Esophagus muscularis mucosa (tissue), 4 donors: Measurements from ENCODE around the gene SPECC1.

ENCODE experiments used
- EP300 ChIP-seq: sonication (generic); formaldehyde crosslinking; IDR thresholded peaks from one replicate; pipeline ENCODE4 v1.6.1; 2017; ENCODE audit warnings: antibody characterized with exemption
- POLR2A ChIP-seq: fragments of 450-650 bp; IDR thresholded peaks from one replicate; pipeline ENCODE4 v1.6.1; 2017; ENCODE audit warnings: antibody characterized with exemption, moderate library complexity, mild to moderate bottlenecking, low read depth
- POLR2AphosphoS5 ChIP-seq, 2 donors: sonication (generic); formaldehyde crosslinking; IDR thresholded peaks; one replicate each; pipeline ENCODE4 v1.6.1; 2017; ENCODE audit warnings: antibody characterized with exemption in 2 of 2
- TF ChIP-seq, protein P1 (sequence below), 3 experiments: fragments of 200-600 bp in 2 of 3; fragments of 450-650 bp in 1 of 3; sonication (generic) in 2 of 3; IDR thresholded peaks; one replicate each; pipeline ENCODE4 v1.5.1; 2017 to 2019; ENCODE audit warnings: antibody characterized with exemption in 3 of 3, mild to moderate bottlenecking in 2 of 3, moderate library complexity in 1 of 3

DNA sequence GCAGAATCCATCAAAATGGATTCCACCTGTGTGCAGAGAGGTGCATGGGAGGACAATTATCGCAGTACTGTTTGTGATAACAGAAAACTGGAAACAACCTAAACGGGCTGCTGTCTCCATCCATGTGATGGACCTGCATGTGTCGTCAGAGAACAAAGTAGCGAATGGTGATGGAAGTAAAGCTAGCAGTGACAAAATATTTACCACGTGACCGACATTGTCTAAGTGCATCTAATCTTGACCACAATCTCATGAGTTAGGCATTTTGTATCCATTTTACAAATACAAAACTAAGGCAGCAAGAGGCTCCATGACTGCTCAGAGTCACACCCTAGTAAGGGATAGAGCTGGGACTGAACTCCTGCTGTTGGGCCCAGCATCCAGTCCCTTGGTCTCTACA, 270.9 kb downstream of the SPECC1 start:
- TF ChIP-seq, protein P1, sequence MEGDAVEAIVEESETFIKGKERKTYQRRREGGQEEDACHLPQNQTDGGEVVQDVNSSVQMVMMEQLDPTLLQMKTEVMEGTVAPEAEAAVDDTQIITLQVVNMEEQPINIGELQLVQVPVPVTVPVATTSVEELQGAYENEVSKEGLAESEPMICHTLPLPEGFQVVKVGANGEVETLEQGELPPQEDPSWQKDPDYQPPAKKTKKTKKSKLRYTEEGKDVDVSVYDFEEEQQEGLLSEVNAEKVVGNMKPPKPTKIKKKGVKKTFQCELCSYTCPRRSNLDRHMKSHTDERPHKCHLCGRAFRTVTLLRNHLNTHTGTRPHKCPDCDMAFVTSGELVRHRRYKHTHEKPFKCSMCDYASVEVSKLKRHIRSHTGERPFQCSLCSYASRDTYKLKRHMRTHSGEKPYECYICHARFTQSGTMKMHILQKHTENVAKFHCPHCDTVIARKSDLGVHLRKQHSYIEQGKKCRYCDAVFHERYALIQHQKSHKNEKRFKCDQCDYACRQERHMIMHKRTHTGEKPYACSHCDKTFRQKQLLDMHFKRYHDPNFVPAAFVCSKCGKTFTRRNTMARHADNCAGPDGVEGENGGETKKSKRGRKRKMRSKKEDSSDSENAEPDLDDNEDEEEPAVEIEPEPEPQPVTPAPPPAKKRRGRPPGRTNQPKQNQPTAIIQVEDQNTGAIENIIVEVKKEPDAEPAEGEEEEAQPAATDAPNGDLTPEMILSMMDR (IDR thresholded peaks at IDR 0.05) = no peak
- no peak for TF ChIP-seq POLR2A
- TF ChIP-seq POLR2AphosphoS5 (IDR thresholded peaks at IDR 0.05) = no peak
- no peak for TF ChIP-seq EP300
